Measurements from ENCODE around the gene SERPINB5. TPM values are rescaled to one million over a fixed set of nuclear protein-coding genes. Genes with fewer than 3 reads are reported as not detected.

The SERPINB5 gene
- total RNA-seq, 2 experiments from 2014 or later, result not detected

DNA sequence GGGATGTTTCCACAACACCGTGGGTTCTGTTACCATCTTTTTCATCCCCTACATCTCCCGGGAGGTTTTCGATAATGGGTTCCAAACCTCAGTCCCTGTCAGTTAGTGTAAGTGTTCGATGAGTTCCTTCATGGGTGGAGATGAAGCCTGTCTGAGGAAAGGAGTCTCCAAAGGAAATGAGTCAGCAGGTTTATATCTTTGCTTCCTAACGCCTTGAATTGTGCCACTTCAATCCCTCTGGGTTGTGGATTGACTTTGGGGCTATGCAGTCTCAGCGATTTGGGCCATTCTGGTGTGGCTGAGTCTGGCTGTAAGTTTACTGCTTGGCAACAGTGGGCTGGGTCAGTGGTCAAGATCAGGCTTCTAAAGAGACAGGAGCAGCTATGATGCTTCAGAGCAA lies 1.2 kb downstream of the SERPINB5 start:
- H3K9me3 Mint-ChIP-seq (ENCODE audit: low read depth), result no peaks in the 10 kb centered on the region
- peaks cover 57% of the 10 kb centered on the region for H3K27me3 Mint-ChIP-seq
- DNase-seq (no peak), ATAC-seq (no peak)
- CTCF ChIA-PET, result no interaction called here
- no peaks in the 10 kb centered on the region for H3K4me1 Mint-ChIP-seq
- no peaks in the 10 kb centered on the region for H3K36me3 Mint-ChIP-seq
- no peak overlapping the region for H3K4me3 Mint-ChIP-seq
- no peak overlapping the region for H3K27ac Mint-ChIP-seq

- Mint-ChIP-seq H3K27ac (no peak overlapping the region), H3K9me3 (ENCODE audit: low read depth) (no peaks in the 10 kb centered on the region), H3K4me1 (no peaks in the 10 kb centered on the region), H3K36me3 (no peaks in the 10 kb centered on the region), H3K4me3 (no peak overlapping the region), H3K27me3 (peaks cover 51% of the 10 kb centered on the region)
- DNase-seq, result no peak
- no peak for ATAC-seq
- CTCF ChIA-PET, result no interaction called here
These were observed 3.1 kb downstream of the SERPINB5 start for GRCh38 chr18:63479826-63480225.

- CTCF ChIA-PET, result no interaction called here
- no peak overlapping the region for H3K27ac Mint-ChIP-seq
These were observed 3.7 kb downstream of the SERPINB5 start for GRCh38 chr18:63480476-63480875.

GRCh38 chr18:63480915-63481314 lies 4.2 kb downstream of the SERPINB5 start:
- peaks cover 46% of the 10 kb centered on the region for H3K27me3 Mint-ChIP-seq
- ATAC-seq (no peak), DNase-seq (no peak)
- H3K4me3 Mint-ChIP-seq, result no peak overlapping the region
- H3K9me3 Mint-ChIP-seq (ENCODE audit: low read depth), result no peaks in the 10 kb centered on the region
- CTCF ChIA-PET, result no interaction called here
- H3K36me3 Mint-ChIP-seq, result no peaks in the 10 kb centered on the region
- H3K27ac Mint-ChIP-seq, result no peak overlapping the region
- H3K4me1 Mint-ChIP-seq, result no peaks in the 10 kb centered on the region

More at GRCh38 chr18:63480476-63480875, 3.7 kb downstream of the SERPINB5 start:
- no peak for DNase-seq
- no peak overlapping the region for H3K4me3 Mint-ChIP-seq
- ATAC-seq, result no peak
- H3K27me3 Mint-ChIP-seq, result peaks cover 50% of the 10 kb centered on the region
- H3K4me1 Mint-ChIP-seq, result no peaks in the 10 kb centered on the region
- H3K36me3 Mint-ChIP-seq, result no peaks in the 10 kb centered on the region
- no peaks in the 10 kb centered on the region for H3K9me3 Mint-ChIP-seq (ENCODE audit: low read depth)

DNA sequence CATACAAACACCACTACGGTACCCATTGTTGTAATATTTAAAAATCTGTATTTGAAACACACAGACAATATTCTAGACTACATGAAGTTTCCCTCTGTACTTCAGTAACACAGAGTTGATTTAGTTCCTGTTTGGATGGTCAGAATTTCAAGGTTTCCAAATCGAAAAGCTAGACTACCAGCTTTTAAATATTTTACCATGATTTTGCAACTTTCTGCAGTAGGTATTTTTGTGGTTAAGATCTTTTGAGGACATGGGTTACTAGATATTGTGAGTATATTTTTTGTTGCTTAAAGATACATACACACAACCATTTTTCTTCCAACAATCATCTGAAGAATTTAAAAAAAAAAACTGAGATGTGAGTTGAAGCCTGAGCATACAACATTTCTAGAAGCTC lies 10.9 kb downstream of the SERPINB5 start:
- no peak for ATAC-seq
- Mint-ChIP-seq H3K27me3 (peaks cover 37% of the 10 kb centered on the region), H3K9me3 (ENCODE audit: low read depth) (no peaks in the 10 kb centered on the region), H3K36me3 (no peaks in the 10 kb centered on the region), H3K27ac (no peak overlapping the region), H3K4me3 (no peak overlapping the region), H3K4me1 (no peaks in the 10 kb centered on the region)
- CTCF ChIA-PET, result interaction anchor here (1.0 to 1.8 kb wide), 2 partner anchors 24 to 31 kb away, joined by 3 to 6 read pairs; no protein-coding TSS in a partner anchor
- no peak for DNase-seq

GRCh38 chr18:63488160-63488559 lies 11.4 kb downstream of the SERPINB5 start:
- no peaks in the 10 kb centered on the region for H3K4me1 Mint-ChIP-seq
- DNase-seq (no peak), ATAC-seq (no peak)
- H3K27me3 Mint-ChIP-seq, result peaks cover 38% of the 10 kb centered on the region
- H3K9me3 Mint-ChIP-seq (ENCODE audit: low read depth), result no peaks in the 10 kb centered on the region
- H3K27ac Mint-ChIP-seq, result no peak overlapping the region
- no peaks in the 10 kb centered on the region for H3K36me3 Mint-ChIP-seq
- CTCF ChIA-PET, result interaction anchor here (1.8 kb wide), 1 partner anchor 23 kb away, joined by 6 read pairs; no protein-coding TSS in a partner anchor
- H3K4me3 Mint-ChIP-seq, result no peak overlapping the region

DNA sequence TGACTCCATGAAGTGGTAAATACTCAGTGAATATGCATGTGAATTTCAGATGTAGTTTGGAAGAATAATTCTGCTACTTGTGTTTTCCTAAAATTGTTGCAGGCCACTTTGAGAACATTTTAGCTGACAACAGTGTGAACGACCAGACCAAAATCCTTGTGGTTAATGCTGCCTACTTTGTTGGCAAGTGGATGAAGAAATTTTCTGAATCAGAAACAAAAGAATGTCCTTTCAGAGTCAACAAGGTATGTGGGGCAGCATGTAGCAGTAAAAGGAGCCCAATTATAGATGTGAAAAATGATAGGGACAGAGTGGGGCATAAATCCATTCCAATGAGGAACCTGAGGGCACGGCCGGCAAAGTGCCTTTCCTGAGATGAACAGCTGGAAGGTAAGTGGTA lies 16.1 kb downstream of the SERPINB5 start:
- CTCF ChIA-PET, result interaction anchor here (1.0 kb wide), 1 partner anchor 10 kb away, joined by 3 read pairs; no protein-coding TSS in a partner anchor
- Mint-ChIP-seq H3K27ac (no peak overlapping the region), H3K4me3 (no peak overlapping the region), H3K4me1 (no peaks in the 10 kb centered on the region), H3K27me3 (peaks cover 32% of the 10 kb centered on the region), H3K36me3 (no peaks in the 10 kb centered on the region), H3K9me3 (ENCODE audit: low read depth) (no peaks in the 10 kb centered on the region)
- ATAC-seq (no peak), DNase-seq (no peak)

DNA sequence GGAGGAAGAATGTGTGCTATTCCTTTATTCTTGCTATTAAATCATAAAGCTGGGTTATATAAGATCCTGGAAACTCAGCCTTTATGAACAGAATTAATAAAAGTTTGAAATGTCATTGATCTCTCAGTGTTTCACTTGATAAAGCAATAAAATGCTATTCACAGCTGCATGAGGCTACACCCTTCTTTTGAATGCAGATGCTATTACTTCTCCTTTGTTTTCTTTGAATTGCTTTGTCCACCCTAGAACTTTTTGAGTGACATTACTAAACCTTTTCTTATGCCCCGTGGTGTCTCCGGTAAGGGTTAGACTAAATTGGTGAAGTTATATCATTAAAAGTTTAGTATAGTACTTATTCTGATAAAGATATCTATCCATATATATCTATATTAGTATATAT lies 18.9 kb downstream of the SERPINB5 start:
- H3K27me3 Mint-ChIP-seq, result peaks cover 24% of the 10 kb centered on the region
- H3K36me3 Mint-ChIP-seq, result no peaks in the 10 kb centered on the region
- H3K27ac Mint-ChIP-seq, result no peak overlapping the region
- CTCF ChIA-PET, result interaction anchor here (0.6 kb wide), 1 partner anchor 16 kb away, joined by 3 read pairs; no protein-coding TSS in a partner anchor
- H3K9me3 Mint-ChIP-seq (ENCODE audit: low read depth), result no peaks in the 10 kb centered on the region
- no peaks in the 10 kb centered on the region for H3K4me1 Mint-ChIP-seq
- no peak overlapping the region for H3K4me3 Mint-ChIP-seq
- DNase-seq, result no peak
- ATAC-seq, result no peak

- CTCF ChIA-PET, result interaction anchor here (0.7 to 1.6 kb wide), 2 partner anchors 13 to 489 kb away, joined by 3 to 5 read pairs; no protein-coding TSS in a partner anchor
- Mint-ChIP-seq H3K9me3 (ENCODE audit: low read depth) (no peaks in the 10 kb centered on the region), H3K4me3 (no peak overlapping the region), H3K27me3 (peaks cover 35% of the 10 kb centered on the region), H3K36me3 (no peaks in the 10 kb centered on the region), H3K4me1 (no peaks in the 10 kb centered on the region), H3K27ac (no peak overlapping the region)
- ATAC-seq, result no peak
- no peak for DNase-seq
These were observed 29.0 kb downstream of the SERPINB5 start for GRCh38 chr18:63505566-63506335.

DNA sequence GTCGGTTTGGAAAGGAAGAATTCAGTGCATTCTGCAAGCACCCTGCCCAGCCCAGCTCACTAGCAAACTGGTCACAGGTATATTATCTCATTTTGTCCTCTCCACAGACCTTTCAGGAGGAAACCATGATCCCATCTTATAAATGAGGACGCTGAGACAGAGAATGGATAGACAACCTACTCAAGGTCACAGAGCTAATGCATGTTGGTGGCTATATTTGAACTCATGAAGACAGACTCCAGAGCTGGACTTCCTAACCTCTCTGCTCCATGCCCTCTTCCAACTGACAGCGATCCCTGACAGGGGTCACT lies 29.5 kb downstream of the SERPINB5 start:
- CTCF ChIA-PET, result interaction anchor here (0.6 kb wide), 1 partner anchor 490 kb away, joined by 3 read pairs; no protein-coding TSS in a partner anchor
- DNase-seq (no peak), ATAC-seq (no peak)
- Mint-ChIP-seq H3K36me3 (no peaks in the 10 kb centered on the region), H3K4me1 (no peaks in the 10 kb centered on the region), H3K9me3 (ENCODE audit: low read depth) (no peaks in the 10 kb centered on the region), H3K27ac (no peak overlapping the region), H3K4me3 (no peak overlapping the region), H3K27me3 (peaks cover 35% of the 10 kb centered on the region)

GRCh38 chr18:63508596-63508995 lies 31.8 kb downstream of the SERPINB5 start:
- no peaks in the 10 kb centered on the region for H3K4me1 Mint-ChIP-seq
- ATAC-seq (no peak), DNase-seq (no peak)
- CTCF ChIA-PET, result interaction anchor here (0.9 to 1.0 kb wide), 2 partner anchors 12 to 41 kb away, joined by 3 read pairs; no protein-coding TSS in a partner anchor
- peaks cover 41% of the 10 kb centered on the region for H3K27me3 Mint-ChIP-seq
- no peak overlapping the region for H3K27ac Mint-ChIP-seq
- no peaks in the 10 kb centered on the region for H3K36me3 Mint-ChIP-seq
- no peak overlapping the region for H3K4me3 Mint-ChIP-seq
- H3K9me3 Mint-ChIP-seq (ENCODE audit: low read depth), result no peaks in the 10 kb centered on the region

GRCh38 chr18:63511285-63511684 lies 34.5 kb downstream of the SERPINB5 start:
- Mint-ChIP-seq H3K4me3 (no peak overlapping the region), H3K27me3 (peaks cover 38% of the 10 kb centered on the region)
- no peak for DNase-seq

GRCh38 chr18:63514326-63514725 lies 37.6 kb downstream of the SERPINB5 start:
- no peak overlapping the region for H3K4me3 Mint-ChIP-seq
- CTCF ChIA-PET, result interaction anchor here (1.0 to 7.3 kb wide), 3 partner anchors 12 to 498 kb away, joined by 3 to 105 read pairs (median 5); no protein-coding TSS in a partner anchor
- no peaks in the 10 kb centered on the region for H3K36me3 Mint-ChIP-seq
- no peak for DNase-seq
- H3K9me3 Mint-ChIP-seq (ENCODE audit: low read depth), result no peaks in the 10 kb centered on the region
- ATAC-seq, result no peak
- H3K4me1 Mint-ChIP-seq, result no peaks in the 10 kb centered on the region
- H3K27ac Mint-ChIP-seq, result no peak overlapping the region
- H3K27me3 Mint-ChIP-seq, result peaks cover 23% of the 10 kb centered on the region

More at GRCh38 chr18:63511285-63511684, 34.5 kb downstream of the SERPINB5 start:
- Mint-ChIP-seq H3K4me1 (no peaks in the 10 kb centered on the region), H3K27ac (no peak overlapping the region), H3K36me3 (no peaks in the 10 kb centered on the region), H3K9me3 (ENCODE audit: low read depth) (no peaks in the 10 kb centered on the region)
- peak; percentile 30 for ATAC-seq
- CTCF ChIA-PET, result interaction anchor here (0.7 to 1.6 kb wide), 10 partner anchors 9 to 708 kb away, joined by 3 to 6 read pairs (median 3); no protein-coding TSS in a partner anchor

Measured in activated CD8-positive, alpha-beta memory T cell treated with anti-CD3 and anti-CD28 coated beads, Interleukin-2, amount 10 ng/mL, durations not matched to agents 7 days and 5 days (primary cell).